B cell (primary cell): Measurements from ENCODE around the gene SH3GL3.

ENCODE experiments used
- EZH2 ChIP-seq: IDR thresholded peaks from 2 replicates; pipeline ENCODE4 v1.6.1; 2012; ENCODE audit warnings: borderline replicate concordance, low read depth, mild to moderate bottlenecking, moderate library complexity, low read length; ENCODE audit not compliant: insufficient read depth, poor library complexity, severe bottlenecking
- TF ChIP-seq, protein P1 (sequence below): fragments of 200-600 bp; IDR thresholded peaks from one replicate; pipeline ENCODE4 v1.8.0; 2022; ENCODE audit warnings: antibody characterized with exemption, mild to moderate bottlenecking

- TF ChIP-seq, protein P1, sequence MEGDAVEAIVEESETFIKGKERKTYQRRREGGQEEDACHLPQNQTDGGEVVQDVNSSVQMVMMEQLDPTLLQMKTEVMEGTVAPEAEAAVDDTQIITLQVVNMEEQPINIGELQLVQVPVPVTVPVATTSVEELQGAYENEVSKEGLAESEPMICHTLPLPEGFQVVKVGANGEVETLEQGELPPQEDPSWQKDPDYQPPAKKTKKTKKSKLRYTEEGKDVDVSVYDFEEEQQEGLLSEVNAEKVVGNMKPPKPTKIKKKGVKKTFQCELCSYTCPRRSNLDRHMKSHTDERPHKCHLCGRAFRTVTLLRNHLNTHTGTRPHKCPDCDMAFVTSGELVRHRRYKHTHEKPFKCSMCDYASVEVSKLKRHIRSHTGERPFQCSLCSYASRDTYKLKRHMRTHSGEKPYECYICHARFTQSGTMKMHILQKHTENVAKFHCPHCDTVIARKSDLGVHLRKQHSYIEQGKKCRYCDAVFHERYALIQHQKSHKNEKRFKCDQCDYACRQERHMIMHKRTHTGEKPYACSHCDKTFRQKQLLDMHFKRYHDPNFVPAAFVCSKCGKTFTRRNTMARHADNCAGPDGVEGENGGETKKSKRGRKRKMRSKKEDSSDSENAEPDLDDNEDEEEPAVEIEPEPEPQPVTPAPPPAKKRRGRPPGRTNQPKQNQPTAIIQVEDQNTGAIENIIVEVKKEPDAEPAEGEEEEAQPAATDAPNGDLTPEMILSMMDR, result no peak
- TF ChIP-seq EZH2, result no peak
These were observed 184.4 kb downstream of the SH3GL3 start for GRCh38 chr15:83631534-83631933.
